A673 (cell line): ENCODE results near the gene ESR1. TPM values are rescaled to one million over a fixed set of nuclear protein-coding genes. Genes with fewer than 3 reads are reported as not detected.
"Not testable (repeated sequence)": the region's sequence is repeated elsewhere in the genome, so short reads cannot be mapped to it uniquely, and the experiment has no call there.

ENCODE experiments used
- BruUV-seq: library from RNA; stranded (reverse); fragments of 400-500 nt; replicated peaks from 2 replicates; lab custom pipeline; 2021; lab: Mats Ljungman, UMichigan
- CTCF ChIA-PET: fragments of 300-600 bp; sonication (Branson Sonifier 250); formaldehyde crosslinking; loops from one replicate; lab custom pipeline; 2022; ENCODE audit warnings: antibody characterized with exemption; lab: Charles Lee
- POLR2A ChIA-PET: fragments of 300-600 bp; sonication (Branson Sonifier 250); formaldehyde crosslinking; loops from one replicate; lab custom pipeline; 2022; ENCODE audit warnings: antibody characterized with exemption; ENCODE audit not compliant: low non-redundant PET; lab: Charles Lee
- DNase-seq: peaks from one replicate; pipeline ENCODE4 v3.0.0-alpha.2; 2015; ENCODE audit warnings: low spot score
- H3K27ac ChIP-seq: fragments of 200-600 bp; sonication (generic); 2 replicates; pipeline ENCODE4 v1.5.1; 2016; ENCODE audit warnings: mixed run types, low read depth, mild to moderate bottlenecking, mixed read lengths, antibody characterized with exemption, low read length; ENCODE audit not compliant: poor library complexity, severe bottlenecking
- H3K27me3 ChIP-seq: fragments of 200-600 bp; sonication (generic); replicated peaks from 2 replicates; pipeline ENCODE4 v1.6.1; 2017; ENCODE audit warnings: mixed run types, low read depth, mild to moderate bottlenecking, mixed read lengths, antibody characterized with exemption, low read length; ENCODE audit not compliant: insufficient read depth, poor library complexity
- H3K36me3 ChIP-seq: fragments of 200-600 bp; sonication (generic); 2 replicates; pipeline ENCODE4 v1.6.1; 2016; ENCODE audit warnings: mixed run types, mild to moderate bottlenecking, mixed read lengths, antibody characterized with exemption, low read length; ENCODE audit not compliant: insufficient read depth, poor library complexity, severe bottlenecking
- H3K4me1 ChIP-seq: fragments of 200-600 bp; sonication (generic); 2 replicates; pipeline ENCODE4 v1.6.1; 2017; ENCODE audit warnings: mixed run types, mild to moderate bottlenecking, mixed read lengths, antibody characterized with exemption, low read length; ENCODE audit not compliant: insufficient read depth, poor library complexity, severe bottlenecking
- H3K4me3 ChIP-seq: fragments of 200-600 bp; sonication (generic); 2 replicates; pipeline ENCODE4 v1.5.1; 2016; ENCODE audit warnings: low read depth, mixed run types, mild to moderate bottlenecking, mixed read lengths, low read length; ENCODE audit not compliant: poor library complexity, severe bottlenecking
- H3K9me3 ChIP-seq: fragments of 200-600 bp; sonication (generic); 2 replicates; pipeline ENCODE4 v1.6.1; 2016; ENCODE audit warnings: mixed run types, low read depth, mild to moderate bottlenecking, mixed read lengths, antibody characterized with exemption, low read length; ENCODE audit not compliant: poor library complexity, severe bottlenecking
- EZH2 ChIP-seq: fragments of 200-600 bp; sonication (generic); IDR thresholded peaks from 2 replicates; pipeline ENCODE4 v1.6.1; 2017; ENCODE audit warnings: borderline replicate concordance, low read depth, mild to moderate bottlenecking, mixed read lengths, antibody characterized with exemption, low read length; ENCODE audit not compliant: poor library complexity, severe bottlenecking
- intact Hi-C: fragments of 100-400 bp; cut with micrococcal nuclease; formaldehyde crosslinking; loops from one replicate; pipeline ENCODE4 v1.10.0; 2022; ENCODE audit not compliant: unreplicated experiment
- total RNA-seq: library from RNA; stranded (reverse); gene quantifications from 2 replicates; pipeline ENCODE4 v1.2.3, GENCODE V29; 2021
- TF ChIP-seq, protein P1 (sequence below): fragments of 300-800, 200-600 bp; sonication (generic); conservative IDR thresholded peaks from 2 replicates; pipeline ENCODE4 v1.5.1; 2017; ENCODE audit warnings: low read depth, mild to moderate bottlenecking, antibody characterized with exemption, low read length, moderate library complexity, mixed read lengths

ESR1 gene
- total RNA-seq, 1 experiment from 2014 or later: not detected

GRCh38 chr6:151882206-151882605 lies 74.7 kb downstream of the ESR1 start:
- Histone ChIP-seq H3K4me3 (no peak overlapping the region), H3K9me3 (no peaks in the 10 kb centered on the region), H3K27me3 (no peaks in the 10 kb centered on the region), H3K4me1 (no peaks in the 10 kb centered on the region), H3K27ac (no peak overlapping the region), H3K36me3 (no peaks in the 10 kb centered on the region)
- ChIA-PET POLR2A (no interaction called here), CTCF (no interaction called here)
- no TSS peak for BruUV-seq
- no peak for TF ChIP-seq EZH2
- TF ChIP-seq, protein P1, sequence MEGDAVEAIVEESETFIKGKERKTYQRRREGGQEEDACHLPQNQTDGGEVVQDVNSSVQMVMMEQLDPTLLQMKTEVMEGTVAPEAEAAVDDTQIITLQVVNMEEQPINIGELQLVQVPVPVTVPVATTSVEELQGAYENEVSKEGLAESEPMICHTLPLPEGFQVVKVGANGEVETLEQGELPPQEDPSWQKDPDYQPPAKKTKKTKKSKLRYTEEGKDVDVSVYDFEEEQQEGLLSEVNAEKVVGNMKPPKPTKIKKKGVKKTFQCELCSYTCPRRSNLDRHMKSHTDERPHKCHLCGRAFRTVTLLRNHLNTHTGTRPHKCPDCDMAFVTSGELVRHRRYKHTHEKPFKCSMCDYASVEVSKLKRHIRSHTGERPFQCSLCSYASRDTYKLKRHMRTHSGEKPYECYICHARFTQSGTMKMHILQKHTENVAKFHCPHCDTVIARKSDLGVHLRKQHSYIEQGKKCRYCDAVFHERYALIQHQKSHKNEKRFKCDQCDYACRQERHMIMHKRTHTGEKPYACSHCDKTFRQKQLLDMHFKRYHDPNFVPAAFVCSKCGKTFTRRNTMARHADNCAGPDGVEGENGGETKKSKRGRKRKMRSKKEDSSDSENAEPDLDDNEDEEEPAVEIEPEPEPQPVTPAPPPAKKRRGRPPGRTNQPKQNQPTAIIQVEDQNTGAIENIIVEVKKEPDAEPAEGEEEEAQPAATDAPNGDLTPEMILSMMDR: no peak
- DNase-seq: no peak
- intact Hi-C loops: no loop called here

DNA sequence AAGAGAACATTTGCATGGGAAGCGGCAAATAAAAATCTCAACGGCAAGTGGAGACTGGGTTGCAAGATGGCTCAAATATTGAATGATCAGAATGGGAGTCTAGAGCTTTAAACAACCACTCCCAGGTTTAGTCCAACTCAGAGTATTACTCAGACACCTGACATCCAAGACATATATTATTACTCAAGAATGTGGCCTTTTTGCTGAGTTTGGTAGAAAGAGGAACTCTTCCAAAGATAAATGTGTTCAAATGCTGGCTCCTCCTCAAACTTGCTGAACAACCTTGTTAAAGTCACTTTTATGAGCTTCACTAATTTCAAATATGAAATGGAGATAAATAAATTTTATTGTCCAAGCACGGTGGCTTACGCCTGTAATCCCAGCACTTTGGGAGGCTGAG lies 77.8 kb downstream of the ESR1 start:
- POLR2A ChIA-PET: no interaction called here
- Histone ChIP-seq H3K36me3 (no peaks in the 10 kb centered on the region), H3K27me3 (no peaks in the 10 kb centered on the region), H3K4me1 (no peaks in the 10 kb centered on the region), H3K4me3 (no peak overlapping the region), H3K27ac (no peak overlapping the region), H3K9me3 (no peaks in the 10 kb centered on the region)
- CTCF ChIA-PET: no interaction called here
- no peak for DNase-seq
- TF ChIP-seq EZH2: no peak
- TF ChIP-seq, protein P1: no peak
- intact Hi-C loops: no loop called here
- BruUV-seq: no TSS peak

GRCh38 chr6:151891524-151891923 lies 84.0 kb downstream of the ESR1 start:
- Histone ChIP-seq H3K9me3 (no peaks in the 10 kb centered on the region), H3K4me3 (no peak overlapping the region), H3K27me3 (no peaks in the 10 kb centered on the region), H3K27ac (no peak overlapping the region), H3K36me3 (no peaks in the 10 kb centered on the region), H3K4me1 (no peaks in the 10 kb centered on the region)
- CTCF ChIA-PET: no interaction called here
- no peak for DNase-seq
- BruUV-seq: no TSS peak
- intact Hi-C loops: no loop called here
- POLR2A ChIA-PET: no interaction called here
- no peak for TF ChIP-seq EZH2
- TF ChIP-seq, protein P1: no peak

GRCh38 chr6:151894426-151894825 lies 86.9 kb downstream of the ESR1 start:
- BruUV-seq, H3K27me3 ChIP-seq, H3K27ac ChIP-seq, intact Hi-C loops, POLR2A ChIA-PET, H3K9me3 ChIP-seq, H3K4me1 ChIP-seq, DNase-seq, H3K36me3 ChIP-seq, H3K4me3 ChIP-seq, CTCF ChIA-PET: not testable (repeated sequence)

DNA sequence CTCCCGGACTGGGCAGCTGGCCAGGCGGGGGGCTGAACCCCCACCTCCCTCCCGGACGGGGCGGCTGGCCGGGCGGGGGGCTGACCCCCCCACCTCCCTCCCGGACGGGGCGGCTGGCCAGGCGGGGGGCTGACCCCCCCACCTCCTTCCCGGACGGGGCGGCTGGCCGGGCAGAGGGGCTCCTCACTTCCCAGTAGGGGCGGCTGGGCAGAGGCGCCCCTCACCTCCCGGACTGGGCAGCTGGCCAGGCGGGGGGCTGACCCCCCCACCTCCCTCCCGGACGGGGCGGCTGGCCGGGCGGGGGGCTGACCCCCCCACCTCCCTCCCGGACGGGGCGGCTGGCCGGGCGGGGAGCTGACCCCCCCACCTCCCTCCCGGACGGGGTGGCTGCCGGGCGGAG lies 91.7 kb downstream of the ESR1 start:
- POLR2A ChIA-PET, H3K36me3 ChIP-seq, BruUV-seq, H3K9me3 ChIP-seq, H3K4me1 ChIP-seq, H3K4me3 ChIP-seq, H3K27ac ChIP-seq, CTCF ChIA-PET, intact Hi-C loops, H3K27me3 ChIP-seq, DNase-seq: not testable (repeated sequence)

DNA sequence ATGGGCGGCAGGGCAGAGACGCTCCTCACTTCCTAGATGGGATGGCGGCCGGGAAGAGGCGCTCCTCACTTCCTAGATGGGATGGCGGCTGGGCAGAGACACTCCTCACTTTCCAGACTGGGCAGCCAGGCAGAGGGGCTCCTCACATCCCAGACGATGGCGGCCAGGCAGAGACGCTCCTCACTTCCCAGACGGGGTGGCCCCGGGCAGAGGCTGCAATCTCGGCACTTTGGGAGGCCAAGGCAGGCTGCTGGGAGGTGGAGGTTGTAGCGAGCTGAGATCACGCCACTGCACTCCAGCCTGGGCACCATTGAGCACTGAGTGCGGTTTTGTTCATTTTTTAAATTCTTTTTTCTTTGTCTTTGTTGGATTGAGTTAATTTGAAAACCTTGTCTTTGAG lies 92.3 kb downstream of the ESR1 start:
- POLR2A ChIA-PET, H3K4me1 ChIP-seq, intact Hi-C loops, DNase-seq, H3K9me3 ChIP-seq, H3K27ac ChIP-seq, H3K4me3 ChIP-seq, BruUV-seq, H3K27me3 ChIP-seq, H3K36me3 ChIP-seq, CTCF ChIA-PET: not testable (repeated sequence)
